SK-N-SH treated with all-trans-retinoic acid at 6 μM for 48 hours (cell line): ENCODE measurements around the gene XYLT2.

ENCODE experiments used
- ATAC-seq: fragments of 200-7000 bp; cut with Tn5 transposase; 3 replicates; pipeline ENCODE4 v1.9.1; 2020; ENCODE audit warnings: mild to moderate bottlenecking, moderate library complexity
- BACH2 ChIP-seq: fragments of 250-450 bp; sonication (Bioruptor Pico); IDR thresholded peaks from 2 replicates; pipeline ENCODE4 v1.9.0; 2021; ENCODE audit warnings: mild to moderate bottlenecking, borderline replicate concordance
- CSRNP3 ChIP-seq: fragments of 250-450 bp; sonication (Bioruptor Pico); IDR thresholded peaks from 2 replicates; pipeline ENCODE4 v1.5.1; 2021; ENCODE audit warnings: mild to moderate bottlenecking, moderate library complexity
- ESRRG ChIP-seq: fragments of 250-450 bp; sonication (Bioruptor Pico); IDR thresholded peaks from 2 replicates; pipeline ENCODE4 v1.6.1; 2021; ENCODE audit warnings: mild to moderate bottlenecking
- GLIS3 ChIP-seq: fragments of 250-450 bp; sonication (Bioruptor Pico); IDR thresholded peaks from 2 replicates; pipeline ENCODE4 v1.5.0; 2020; ENCODE audit warnings: mild to moderate bottlenecking, moderate library complexity
- ISL1 ChIP-seq: fragments of 250-450 bp; sonication (Bioruptor Pico); IDR thresholded peaks from 2 replicates; pipeline ENCODE4 v2.1.2; 2022; ENCODE audit warnings: mild to moderate bottlenecking, moderate library complexity
- OSR1 ChIP-seq: fragments of 250-450 bp; sonication (Bioruptor Pico); IDR thresholded peaks from 2 replicates; pipeline ENCODE4 v1.8.0; 2022; ENCODE audit warnings: moderate library complexity, mild to moderate bottlenecking, inconsistent platforms
- POU6F1 ChIP-seq: fragments of 250-450 bp; sonication (Bioruptor Pico); IDR thresholded peaks from 2 replicates; pipeline ENCODE4 v1.8.0; 2021; ENCODE audit warnings: low read depth, mild to moderate bottlenecking, moderate library complexity, borderline replicate concordance
- PPARA ChIP-seq: fragments of 250-450 bp; sonication (Bioruptor Pico); IDR thresholded peaks from 2 replicates; pipeline ENCODE4 v1.5.0; 2020; ENCODE audit warnings: mild to moderate bottlenecking, borderline replicate concordance
- RARB ChIP-seq: fragments of 250-450 bp; sonication (Bioruptor Pico); IDR thresholded peaks from 2 replicates; pipeline ENCODE4 v1.8.0; 2021; ENCODE audit warnings: mild to moderate bottlenecking, moderate library complexity
- TCF4 ChIP-seq: fragments of 250-450 bp; sonication (Bioruptor Pico); IDR thresholded peaks from 2 replicates; pipeline ENCODE4 v1.8.0; 2021; ENCODE audit warnings: mild to moderate bottlenecking, moderate library complexity, borderline replicate concordance
- TOX ChIP-seq: fragments of 250-450 bp; sonication (Bioruptor Pico); IDR thresholded peaks from 2 replicates; pipeline ENCODE4 v1.8.0; 2021; ENCODE audit warnings: mild to moderate bottlenecking, moderate library complexity, borderline replicate concordance
- TSHZ2 ChIP-seq: fragments of 250-450 bp; sonication (Bioruptor Pico); IDR thresholded peaks from 2 replicates; pipeline ENCODE4 v1.5.0; 2020; ENCODE audit warnings: mild to moderate bottlenecking, moderate library complexity
- ZFP3 ChIP-seq: fragments of 250-450 bp; sonication (Bioruptor Pico); IDR thresholded peaks from 2 replicates; pipeline ENCODE4 v1.5.0; 2020; ENCODE audit warnings: mild to moderate bottlenecking, moderate library complexity
- ZNF70 ChIP-seq: fragments of 450-650 bp; formaldehyde crosslinking; IDR thresholded peaks from 2 replicates; pipeline ENCODE4 v1.5.0; 2020; ENCODE audit warnings: mild to moderate bottlenecking, moderate library complexity

Gene XYLT2

GRCh38 chr17:50406578-50406977, 60.7 kb downstream of the XYLT2 start:
- ATAC-seq, result no peak
- TF ChIP-seq PPARA (CRISPR knock-in tag), result no peak
- TF ChIP-seq CSRNP3, result no peak
- TF ChIP-seq TCF4 (CRISPR knock-in tag), result no peak
- TF ChIP-seq, all 23 proteins: peak for 0

GRCh38 chr17:50407921-50408320, 62.0 kb downstream of the XYLT2 start:
- TF ChIP-seq TSHZ2 (CRISPR knock-in tag), result no peak
- no peak for TF ChIP-seq BACH2 (CRISPR knock-in tag)
- TF ChIP-seq GLIS3 (CRISPR knock-in tag), result no peak
- no peak for TF ChIP-seq ESRRG
- TF ChIP-seq OSR1, result no peak
- no peak for TF ChIP-seq ZFP3 (CRISPR knock-in tag)
- no peak for TF ChIP-seq ZNF70 (CRISPR knock-in tag)
- TF ChIP-seq ISL1 (CRISPR knock-in tag), result no peak
- TF ChIP-seq TOX (CRISPR knock-in tag), result no peak
- no peak for TF ChIP-seq PPARA (CRISPR knock-in tag)
- no peak for TF ChIP-seq POU6F1
- no peak for TF ChIP-seq RARB (CRISPR knock-in tag)
- TF ChIP-seq TCF4 (CRISPR knock-in tag), result no peak
- ATAC-seq, result no peak
